Activated CD4-positive, alpha-beta T cell treated with anti-CD3 and anti-CD28 coated beads, Interleukin-2, amount 50 U/mL, for 16 hours (primary cell): ENCODE results near the gene KAZN.

Source experiments
- DNase-seq: peaks from one replicate; pipeline ENCODE4 v3.0.0-alpha.2; 2020

KAZN gene

DNA sequence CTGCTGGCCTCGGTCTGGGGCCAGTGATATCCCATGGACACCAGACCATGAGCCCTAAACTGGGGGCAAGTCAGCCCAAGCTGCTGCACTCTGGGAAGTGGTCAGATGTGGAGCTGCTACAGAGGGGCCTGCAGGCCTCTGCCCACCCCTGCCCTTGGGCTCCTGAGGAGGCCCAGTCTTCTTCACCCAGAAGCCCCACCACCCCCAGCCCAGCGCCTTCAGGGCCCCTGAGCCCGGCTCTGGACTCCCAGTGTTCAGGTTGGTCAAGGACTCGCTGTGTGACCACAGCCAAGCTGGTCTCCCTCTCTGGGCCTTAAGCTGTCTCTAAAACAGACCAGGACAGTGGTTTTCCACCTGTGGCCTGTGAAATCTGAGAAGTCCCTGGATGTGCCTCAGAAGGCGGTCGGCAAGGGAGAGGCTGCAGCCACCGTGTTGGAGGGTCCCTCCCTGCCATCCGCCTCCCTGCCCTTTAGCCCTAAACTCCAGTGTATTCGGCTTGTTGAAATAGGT is 475.4 kb downstream of the KAZN start:
- no peak for DNase-seq

DNA sequence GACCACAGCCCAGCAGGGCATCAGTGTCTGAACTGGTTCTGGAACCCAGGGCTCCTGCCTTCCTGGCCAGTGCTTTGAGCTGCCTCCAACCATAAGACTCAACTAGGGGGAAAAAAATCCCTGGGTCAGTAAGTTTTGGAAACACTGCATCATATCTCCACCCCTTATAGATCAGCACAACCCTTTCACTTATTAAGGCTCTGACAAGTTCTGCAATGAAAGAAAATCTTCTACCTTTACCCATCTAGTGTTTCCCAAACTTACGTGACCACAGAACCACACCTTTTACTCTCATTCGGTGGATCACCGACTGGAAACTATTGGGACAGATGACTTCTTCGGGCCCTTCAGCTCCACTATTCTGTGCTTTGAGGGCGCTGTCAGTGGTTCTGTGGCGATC is 476.7 kb downstream of the KAZN start:
- no peak for DNase-seq

- DNase-seq, result no peak
These were observed 477.3 kb downstream of the KAZN start for GRCh38 chr1:15075817-15076216.

DNA sequence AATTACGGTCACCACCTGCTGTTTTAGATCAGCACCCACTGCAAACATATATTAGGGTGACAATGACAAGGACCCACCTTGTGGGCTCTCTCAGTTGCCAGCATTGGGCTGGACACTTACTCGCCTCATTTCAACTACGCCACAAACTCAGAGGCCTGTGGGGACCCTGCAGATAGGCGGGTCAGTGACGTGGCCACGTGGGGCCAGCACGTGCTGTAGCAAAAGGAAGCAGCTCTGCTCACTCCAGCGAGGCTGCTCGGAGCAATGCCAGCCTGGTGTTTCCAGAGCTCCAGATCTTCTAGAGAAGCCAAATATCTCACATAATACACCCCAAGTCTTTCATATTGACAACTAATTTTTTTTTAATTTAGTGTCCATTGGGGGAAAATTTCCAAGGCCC is 478.3 kb downstream of the KAZN start:
- no peak for DNase-seq

GRCh38 chr1:15077384-15077783 is 478.9 kb downstream of the KAZN start:
- no peak for DNase-seq

DNA sequence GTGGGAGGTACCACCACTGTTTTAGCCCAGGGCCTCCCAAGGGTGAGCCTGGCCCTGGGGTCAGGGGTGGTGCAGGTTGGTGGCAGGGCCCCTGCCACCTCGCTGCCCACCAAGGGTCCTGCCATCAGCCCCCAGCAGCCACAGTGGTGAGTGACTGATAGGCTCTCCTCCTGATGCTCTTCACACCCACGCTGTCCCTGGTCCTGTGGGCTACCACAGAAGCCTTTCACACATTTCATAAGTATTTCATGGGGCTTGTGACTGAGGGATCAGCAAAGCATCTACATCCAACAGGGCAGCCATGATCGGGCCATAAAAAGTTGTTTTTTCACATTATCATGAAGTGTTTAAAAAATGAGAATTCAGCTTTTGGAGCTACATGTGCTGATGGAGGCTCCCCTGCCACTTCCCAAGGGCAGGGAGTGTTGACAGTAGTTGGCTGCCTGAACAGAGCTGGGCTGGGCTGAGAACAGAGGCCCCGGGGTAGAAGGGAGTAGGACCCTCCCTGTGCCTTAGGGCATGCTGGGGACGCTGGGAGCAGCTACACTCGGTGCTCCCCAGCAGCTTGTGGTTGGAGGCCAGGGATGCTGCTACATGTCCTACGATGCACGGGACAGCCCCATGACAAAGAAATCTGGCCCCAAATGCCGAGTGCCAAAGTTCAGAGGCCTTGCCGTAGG is 482.0 kb downstream of the KAZN start:
- DNase-seq, result no peak

DNA sequence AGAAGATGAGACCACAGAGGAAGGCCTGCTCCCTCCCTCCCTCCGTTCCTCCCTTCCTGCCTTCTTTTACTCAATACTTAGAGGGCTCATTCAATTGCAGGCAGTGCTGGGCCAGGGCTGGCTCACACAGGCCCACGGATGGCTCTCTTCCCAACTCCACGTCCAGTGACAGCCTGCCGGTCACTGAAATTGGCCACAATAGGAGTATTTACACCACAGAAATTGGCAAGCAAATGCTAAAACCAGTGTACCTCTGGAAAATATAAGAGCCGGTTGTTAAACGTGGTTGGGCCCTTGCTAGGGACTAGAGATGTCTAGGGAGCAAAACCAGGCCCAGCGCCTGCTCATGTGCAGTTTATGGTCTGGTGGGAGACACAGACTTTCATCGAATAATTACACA is 482.6 kb downstream of the KAZN start:
- DNase-seq, result no peak

DNA sequence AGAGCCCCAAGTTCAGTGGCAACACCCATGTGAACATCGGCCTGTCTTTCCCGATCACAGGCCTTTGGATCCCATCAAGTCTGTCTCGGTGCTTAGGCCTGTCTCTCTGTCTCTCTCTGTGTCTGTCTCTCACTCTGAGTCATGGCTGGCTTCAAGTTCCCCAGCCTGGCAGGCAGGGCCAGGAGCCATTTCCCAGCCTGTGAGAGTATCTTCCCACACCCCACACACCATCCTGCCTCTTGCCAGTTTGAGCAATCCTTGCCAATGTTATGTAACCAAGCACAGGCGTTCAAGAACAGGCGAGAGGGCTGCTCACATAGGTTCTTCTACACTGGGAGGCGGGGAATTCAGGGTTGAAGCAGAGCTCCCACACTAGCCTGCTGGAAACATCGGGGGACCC is 485.1 kb downstream of the KAZN start:
- DNase-seq, result no peak

- no peak for DNase-seq
These were observed 489.9 kb downstream of the KAZN start for GRCh38 chr1:15088281-15088971.

- DNase-seq, result no peak
These were observed 490.9 kb downstream of the KAZN start for GRCh38 chr1:15089258-15089992.

DNA sequence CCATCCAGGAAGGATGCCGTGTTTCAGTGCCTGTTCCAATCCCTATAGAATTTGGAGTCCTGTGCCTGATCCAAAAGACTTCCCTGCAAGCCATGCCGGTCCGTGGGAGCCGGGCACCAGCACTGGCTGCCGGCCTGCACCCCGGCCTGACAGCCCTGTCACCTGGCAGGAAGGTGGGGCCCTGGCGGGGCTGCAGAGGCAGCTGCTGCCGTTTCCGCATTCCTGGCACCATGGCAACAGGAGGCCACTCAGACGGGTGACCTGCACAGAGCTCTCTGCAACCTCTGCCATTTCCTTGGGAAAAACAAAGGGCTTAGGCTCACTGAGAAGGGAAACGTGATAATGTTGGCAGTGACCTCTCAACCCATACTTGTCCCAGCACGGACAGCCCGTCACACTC is 491.9 kb downstream of the KAZN start:
- DNase-seq, result no peak

DNA sequence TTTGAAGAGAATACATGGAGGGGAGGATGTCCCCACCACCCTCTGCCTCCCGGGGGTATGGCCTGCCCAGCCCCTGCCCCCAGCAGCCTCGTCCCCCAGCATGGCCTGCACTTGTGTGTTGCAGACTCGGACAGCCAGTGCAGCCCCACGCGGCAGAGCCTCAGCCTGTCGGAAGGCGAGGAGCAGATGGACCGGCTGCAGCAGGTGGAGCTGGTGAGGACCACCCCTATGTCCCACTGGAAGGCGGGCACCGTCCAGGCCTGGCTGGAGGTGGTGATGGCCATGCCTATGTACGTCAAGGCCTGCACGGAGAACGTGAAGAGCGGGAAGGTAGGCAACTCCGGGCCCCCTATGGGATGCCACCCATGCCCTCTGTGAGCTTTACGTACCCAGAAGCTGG is 495.6 kb downstream of the KAZN start:
- no peak for DNase-seq

GRCh38 chr1:15094719-15095495 is 496.4 kb downstream of the KAZN start:
- DNase-seq, result no peak

GRCh38 chr1:15095496-15095875 is 497.0 kb downstream of the KAZN start:
- DNase-seq, result no peak

DNA sequence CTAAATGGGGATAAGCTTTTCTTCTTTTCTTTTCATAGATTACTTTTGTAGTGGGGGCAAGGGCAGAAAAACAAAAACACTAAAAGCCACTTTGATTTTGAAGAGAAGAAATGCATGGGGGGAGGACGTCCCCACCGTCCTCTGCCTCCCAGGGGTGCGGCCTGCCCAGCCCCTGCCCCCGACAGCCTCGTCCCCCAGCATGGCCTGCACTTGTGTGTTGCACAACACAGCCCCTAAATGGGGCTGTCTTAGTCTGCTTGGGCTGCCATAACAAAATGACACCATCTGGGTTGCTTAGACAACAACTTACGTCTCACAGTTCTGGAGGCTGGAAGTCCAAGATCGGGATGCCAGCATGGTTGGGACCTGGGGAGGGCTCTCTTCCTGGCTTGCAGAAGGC is 497.8 kb downstream of the KAZN start:
- DNase-seq, result no peak

GRCh38 chr1:15098176-15099125 is 500.0 kb downstream of the KAZN start:
- DNase-seq, result no peak

DNA sequence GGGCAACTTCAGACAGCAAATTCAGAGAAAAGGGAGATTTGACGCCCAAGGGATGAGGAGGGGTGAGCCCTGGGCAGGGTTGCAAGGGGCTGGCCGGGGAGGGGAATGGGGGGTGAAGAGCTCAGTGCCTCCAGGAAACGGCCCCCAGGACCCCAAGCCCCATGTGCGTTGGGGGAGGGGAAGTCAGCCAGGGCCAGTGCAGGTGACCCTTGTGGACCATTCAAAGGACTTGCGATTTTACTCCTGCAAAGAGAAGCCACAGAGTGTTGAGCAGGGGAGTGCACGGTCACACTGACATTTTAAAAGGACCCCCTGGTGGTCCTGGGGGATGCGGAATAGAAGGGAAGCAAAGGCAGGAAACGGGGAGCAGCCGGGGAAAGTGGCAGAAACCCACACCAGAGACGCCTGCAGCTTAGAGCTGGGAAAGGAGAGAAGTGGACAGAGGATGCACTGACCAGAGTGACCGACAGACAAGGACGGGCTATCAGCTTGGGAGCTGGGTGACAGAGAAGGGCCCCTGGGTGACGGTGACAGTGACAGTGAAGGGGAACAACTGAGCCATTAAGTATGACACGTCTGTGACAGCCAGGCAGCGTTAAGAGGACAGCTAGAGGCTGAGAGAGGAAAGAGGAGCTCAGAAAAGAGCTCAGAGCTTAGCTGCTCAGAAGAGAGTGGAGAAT is 501.1 kb downstream of the KAZN start:
- DNase-seq, result no peak

DNA sequence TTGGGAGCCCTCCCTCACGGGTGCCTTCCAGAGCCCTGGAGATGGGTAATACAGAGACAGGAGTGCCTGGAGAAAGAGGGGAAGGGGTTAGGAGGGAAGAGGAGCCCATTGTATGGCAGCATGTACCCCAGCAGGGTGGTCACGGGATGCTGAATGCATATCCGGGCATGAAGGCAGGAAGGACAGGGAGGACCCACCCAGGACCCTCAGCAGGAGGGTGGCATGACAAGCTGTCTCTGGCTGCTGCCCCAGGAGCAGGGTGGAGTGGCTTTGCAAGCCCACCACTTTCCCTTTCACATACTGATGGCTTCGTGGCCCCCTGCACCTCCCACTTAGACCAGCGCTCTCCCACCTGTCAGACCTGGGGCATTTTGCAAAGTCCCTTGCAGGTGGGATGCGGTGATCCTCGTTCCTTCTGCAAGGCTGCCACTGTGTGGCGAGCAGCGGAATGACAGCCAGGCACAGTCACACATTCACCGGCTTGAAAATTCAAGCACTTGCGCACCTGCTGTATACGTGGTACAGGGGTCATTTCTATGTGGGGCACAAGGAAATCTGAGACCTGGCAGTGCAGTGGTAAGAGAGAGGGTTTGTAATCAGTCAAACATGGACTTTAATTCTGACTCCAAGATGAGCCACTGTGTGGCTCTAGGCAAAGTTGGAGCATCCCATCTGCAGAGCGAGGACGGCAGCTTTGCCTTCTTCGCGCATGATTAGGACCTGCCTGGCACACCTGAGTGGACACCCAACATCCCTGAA is 501.8 kb downstream of the KAZN start:
- peak; percentile 60 for DNase-seq

- no peak for DNase-seq
These were observed 502.6 kb downstream of the KAZN start for GRCh38 chr1:15100880-15101760.

DNA sequence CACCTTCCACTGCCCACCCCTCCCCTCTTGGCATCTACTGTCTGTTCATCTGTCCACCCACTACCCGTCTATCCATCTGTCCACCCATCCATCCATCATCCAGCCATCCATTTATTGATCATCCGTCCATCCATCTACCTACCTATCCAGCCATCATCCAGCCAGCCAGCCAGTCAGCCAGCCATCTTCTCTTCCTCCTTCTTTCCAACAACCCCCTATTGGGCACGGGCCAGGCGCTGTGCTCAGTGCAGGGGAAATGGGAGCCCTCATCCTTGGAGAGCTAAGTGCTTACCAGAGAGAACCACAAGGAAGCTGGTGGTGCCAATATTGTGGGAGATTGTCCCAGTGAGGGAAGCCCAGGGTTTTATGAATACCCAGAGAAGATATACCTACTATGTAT is 503.3 kb downstream of the KAZN start:
- DNase-seq, result no peak
